Occipital lobe (tissue), 2 donors: ENCODE results near the gene CDH2. TPM values are rescaled to one million over a fixed set of nuclear protein-coding genes. Genes with fewer than 3 reads are reported as not detected.
A peak's percentile ranks its signal among the peaks of the same experiment; 100 is the strongest.

Experiments
- DNase-seq: peaks from one replicate; lab custom pipeline; 2025; lab: John Stamatoyannopoulos, UW
- total RNA-seq: library from RNA; depleted of rRNA; stranded (reverse); fragments of >200 nt; gene quantifications from one replicate; pipeline ENCODE4 v1.2.3, GENCODE V29; 2014

CDH2 gene
- total RNA-seq = 200 TPM

DNA sequence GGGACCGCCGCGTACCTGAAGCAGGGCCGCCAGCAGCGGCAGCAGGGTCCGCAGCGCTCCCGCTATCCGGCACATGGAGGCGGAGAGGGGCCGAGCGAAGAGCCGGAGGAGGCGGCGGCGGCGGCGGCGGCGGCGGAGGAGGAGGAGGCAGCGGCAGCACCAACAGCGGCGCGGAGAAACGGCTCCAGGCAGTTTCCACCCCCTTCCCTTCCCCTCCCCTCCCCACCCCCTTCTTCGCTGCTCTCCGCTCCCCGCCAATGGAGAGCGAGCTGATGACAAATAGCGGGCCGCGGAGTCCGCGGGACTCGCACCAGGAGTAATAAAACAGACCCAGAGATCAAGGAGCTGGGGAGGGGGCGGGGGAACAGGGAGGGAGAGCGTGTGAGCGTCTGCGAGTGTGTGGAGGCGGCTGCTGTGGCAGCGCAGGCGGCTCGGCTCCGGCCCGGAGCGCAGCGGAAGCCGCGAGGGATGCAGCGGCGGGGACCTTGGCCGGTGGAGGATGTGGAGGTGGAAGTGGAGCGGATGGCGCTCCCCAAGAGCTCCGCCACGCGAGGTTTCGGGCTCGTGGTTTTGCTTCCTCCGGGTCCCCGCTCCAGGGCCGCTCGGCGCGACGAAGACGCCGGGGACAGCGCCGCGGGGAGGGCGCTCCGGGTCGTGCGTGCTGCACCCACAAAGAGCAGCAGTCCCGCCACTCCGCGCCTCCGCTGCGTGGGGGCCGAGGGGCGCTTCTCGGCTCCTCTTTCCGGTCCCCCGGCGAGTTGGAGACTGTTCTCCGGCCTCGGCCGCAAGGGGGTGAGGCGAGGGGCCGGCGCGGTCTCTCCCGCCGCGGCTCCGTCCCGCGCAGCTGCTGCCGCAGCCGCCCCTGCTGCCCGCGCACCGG lies at the start of gene CDH2:
Gene CDH2 (minus strand): TSS at position 183 of the 880 bp plus-strand sequence. CDS start 108 bp downstream, at position 75.
- peak; percentile 81 for DNase-seq

DNA sequence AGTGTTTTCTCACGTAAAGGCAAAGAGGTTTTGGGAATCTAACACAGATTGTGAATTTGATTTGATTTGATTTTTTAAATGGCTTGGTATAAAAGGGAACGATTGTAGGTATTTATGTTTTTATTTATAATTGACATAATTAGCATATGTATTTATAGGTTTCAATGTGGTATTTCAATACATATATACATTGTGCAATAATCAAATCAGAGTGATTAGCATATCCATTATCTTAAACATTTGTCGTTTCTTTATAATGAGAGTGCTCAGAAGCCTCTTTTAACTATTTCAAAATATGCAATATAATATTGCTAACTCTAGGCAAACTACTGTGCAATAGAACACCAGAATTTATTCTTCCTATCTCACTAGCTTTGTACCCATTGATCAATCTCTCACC lies 35.1 kb upstream of the CDH2 start:
- DNase-seq = no peak

DNA sequence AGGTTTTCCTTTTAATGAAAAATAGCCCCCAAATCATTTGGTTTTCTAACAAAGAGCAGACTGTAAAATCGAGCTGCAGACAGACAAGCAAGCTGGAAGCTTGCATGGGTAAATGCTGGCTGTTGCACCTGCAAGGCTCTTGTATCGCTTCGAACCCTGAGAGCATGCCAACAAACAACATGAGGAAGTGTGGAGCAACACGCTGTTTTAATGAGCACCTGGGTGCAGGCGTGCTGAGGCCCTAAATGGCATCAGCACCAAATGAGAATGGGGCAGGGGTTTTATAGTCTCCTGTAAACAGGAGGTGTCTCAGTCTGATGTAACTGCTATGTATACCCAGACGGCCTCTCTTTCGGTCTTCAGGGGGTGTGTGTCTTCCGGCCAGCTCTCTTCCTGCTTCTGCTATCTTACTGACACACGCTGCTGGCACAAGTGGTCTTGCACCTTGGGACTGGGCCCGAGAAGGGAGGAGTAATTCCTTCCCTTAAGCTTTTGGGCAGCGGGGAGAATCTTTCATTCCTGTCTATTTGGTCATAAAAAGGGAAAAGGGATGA lies 31.9 kb upstream of the CDH2 start:
- DNase-seq = no peak

DNA sequence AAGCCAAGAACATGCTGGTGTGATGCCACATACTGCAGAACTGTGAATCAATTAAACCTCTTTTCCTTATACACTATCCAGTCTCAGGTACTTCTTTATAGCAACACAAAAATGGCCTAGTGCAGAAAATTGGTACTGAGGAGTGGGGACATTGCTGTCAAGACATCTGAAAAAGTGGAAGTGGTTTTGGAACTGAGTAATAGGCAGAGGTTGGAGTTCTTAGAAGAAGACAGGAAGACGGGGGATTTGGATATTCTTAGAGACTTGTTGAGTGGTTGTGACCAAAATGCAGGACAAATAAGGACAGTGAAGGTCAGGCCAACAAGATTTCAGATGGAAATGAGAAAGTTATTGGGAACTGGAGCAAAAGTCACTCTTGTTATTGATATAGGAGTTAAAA lies 31.3 kb upstream of the CDH2 start:
- no peak for DNase-seq

DNA sequence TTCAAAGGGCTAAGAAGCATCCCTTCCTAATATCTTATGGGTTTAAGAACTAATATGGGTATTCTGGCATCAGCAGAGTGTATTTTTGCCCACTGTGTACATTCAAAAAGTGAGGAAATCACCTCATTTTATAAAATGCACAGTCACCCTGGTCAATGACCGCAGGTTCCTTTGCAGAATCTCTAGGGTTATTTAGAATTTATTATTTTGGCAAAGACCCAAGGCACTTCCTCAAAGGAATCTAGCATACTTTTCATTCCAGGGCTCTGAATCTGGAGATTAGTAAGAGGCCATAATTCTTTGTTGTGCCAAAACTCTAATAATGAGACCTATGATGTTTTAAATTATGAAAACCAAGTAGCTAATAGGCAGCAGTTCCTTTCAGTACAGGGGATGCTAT lies 27.2 kb upstream of the CDH2 start:
- DNase-seq = no peak

DNA sequence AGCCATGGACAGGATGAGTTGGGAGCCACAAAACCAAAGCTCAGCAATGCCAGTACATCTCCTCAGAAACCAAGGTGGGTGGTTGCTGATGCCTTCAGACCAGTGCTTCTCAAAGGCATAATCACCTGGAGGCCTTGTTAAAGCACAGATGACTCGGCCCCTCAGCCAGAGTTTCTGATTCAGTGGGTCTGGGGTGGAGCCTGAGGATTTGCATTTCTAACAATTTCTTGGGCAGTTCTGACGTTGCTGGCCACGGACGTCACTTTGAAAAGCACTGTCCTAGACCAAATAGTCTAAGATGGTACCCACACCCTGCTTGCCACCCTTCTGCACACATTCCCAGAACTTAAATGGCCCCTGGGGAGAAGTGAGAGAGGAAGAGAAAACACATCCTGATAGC lies 24.1 kb upstream of the CDH2 start:
- DNase-seq = no peak

DNA sequence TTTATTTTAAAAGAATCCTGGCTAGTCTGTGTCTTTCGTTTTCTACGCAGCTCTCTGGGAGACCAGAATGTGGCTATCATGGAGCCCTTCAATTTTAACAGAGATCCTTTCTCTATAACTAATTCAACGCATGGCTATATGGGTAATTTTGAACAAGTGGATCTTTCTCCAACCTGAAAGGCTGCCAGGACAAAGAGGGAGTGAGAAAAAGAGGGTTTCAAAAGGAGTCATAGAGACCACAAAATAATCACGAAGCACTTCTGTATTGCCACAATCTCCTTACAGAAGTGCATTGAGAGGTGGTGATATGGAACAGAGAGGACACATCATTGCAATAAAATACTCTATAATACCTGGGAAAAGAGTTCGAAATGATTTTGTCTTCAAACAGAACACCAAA lies 21.7 kb upstream of the CDH2 start:
- DNase-seq = no peak

DNA sequence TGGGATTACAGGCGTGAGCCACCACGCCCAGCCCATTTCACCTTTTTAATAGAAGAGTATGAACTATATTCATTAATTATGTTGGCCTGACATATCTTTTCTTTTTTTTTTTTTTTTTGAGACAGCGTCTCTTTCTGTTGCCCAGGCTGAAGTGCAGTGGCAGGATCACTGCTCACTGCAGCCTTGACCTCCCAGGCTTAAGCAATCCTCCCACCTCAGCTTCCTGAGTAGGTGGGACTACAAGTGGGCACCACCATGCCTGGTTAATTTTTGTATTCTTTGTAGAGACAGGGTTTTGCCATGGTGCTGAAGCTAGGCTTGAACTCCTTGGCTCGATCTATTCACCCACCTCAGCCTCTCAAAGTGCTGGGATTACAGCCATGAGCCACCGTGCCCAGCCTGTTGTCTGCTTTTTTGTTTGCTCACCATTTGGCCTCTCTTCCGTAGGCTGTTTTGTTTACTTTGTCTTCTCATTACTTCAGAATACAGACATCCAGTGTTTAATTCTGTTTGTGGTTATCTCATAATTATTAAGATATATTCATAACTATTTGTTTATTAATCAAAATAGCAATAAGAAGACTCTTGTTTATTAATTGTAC lies 16.3 kb upstream of the CDH2 start:
- no peak for DNase-seq

DNA sequence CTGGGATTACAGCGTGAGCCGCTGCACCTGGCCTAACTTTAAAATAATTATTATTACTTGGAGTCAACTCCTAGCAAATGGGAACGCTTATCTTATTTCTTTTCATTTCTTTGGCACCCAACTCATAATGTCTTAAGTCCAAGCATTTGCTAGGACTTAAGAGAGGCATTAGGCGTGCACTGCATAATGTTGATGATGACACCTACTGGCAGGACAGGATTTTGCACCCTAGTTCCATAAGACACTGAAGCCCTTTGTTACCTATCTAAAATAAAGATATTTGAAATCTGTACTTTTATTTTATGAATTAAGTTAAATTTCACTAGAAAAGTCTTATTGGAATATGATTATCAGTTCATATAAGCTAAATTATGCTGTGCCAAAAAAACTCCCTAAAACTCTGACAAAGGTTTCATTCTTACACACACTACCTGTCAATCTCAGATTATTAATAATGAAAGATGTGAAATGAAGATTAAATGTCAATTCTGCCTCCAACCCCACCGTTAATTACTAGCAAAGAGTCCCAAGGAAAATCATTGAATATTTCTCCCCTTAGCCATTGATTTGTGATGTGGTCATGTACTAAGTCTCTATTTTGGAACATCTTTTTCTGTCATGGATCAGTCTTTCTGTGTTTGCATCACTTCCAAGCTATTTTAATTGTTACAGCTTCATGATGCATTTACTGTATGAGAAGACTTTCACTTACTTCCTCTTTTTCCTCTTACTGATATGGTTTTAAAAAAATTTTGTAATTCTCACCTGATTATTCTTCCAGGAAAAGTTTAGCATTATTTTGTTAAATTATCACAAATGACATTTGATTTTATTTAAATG lies 12.7 kb upstream of the CDH2 start:
- DNase-seq = no peak

DNA sequence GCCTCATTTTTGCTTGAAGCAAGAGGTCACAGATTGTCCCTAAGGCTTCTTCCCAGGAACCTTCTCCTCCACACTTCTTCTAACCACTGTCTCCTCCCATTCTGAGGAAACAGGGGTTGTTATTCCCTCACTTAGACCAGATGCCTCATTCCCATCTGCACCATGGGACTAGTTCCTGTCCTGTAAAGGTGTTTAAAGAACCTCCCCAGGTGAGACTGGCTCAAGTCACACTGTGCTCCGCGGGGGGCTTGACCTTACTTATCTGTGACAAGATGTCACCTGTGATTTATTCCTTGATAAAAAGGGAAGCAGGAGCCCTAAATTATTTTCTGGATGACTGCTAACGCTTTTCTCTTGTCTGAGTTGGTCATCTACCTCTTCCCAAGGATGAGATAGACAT lies 8.2 kb upstream of the CDH2 start:
- DNase-seq = no peak

DNA sequence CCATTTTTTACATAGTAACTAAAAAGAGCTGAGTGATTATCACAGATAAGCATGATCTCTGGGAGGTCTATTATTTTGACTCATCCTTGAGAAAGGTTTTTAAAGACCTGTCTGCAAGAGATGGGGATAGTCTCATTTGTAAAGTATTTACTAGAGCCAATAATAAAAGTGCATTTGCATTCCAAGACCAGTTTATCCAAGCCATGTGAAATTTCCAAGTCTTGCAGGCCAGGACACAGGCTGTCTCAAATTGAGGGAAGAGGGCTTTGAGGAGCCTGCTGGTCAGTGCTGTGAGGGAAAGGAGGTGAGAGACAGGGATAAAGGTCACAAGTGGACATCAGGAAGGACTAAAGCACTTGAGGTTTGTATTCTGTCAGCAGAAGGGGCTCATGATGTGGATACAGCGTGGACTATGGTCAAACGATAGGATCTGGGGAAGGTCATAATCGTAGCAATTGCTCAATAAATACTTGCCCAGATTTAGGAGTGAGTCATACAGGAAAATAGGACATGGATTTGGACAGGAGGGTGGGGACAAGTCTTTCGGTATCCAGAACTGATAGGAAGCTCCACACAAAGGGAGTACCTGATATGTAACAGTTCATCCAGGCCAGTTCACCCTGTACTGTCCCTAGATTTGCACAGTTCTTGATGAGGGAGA lies 6.6 kb upstream of the CDH2 start:
- no peak for DNase-seq

DNA sequence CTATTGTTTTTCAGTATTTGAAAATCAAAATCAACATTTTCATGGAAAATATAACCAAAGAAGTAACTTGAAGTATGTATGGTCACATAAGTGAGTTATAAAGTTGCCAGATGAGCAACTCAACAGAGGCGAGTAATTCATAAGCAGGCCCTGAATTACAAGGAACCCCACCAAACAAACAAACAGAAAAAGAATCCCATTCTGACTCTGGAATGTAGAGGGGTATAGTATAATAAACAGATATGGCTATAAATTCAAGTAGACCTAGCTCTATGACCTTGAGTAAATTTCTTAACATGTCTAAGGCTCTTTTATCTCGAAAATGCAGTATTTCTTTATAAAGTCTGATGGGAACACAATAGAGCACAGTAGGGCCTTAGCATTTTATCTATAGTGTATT lies 4.7 kb upstream of the CDH2 start:
- DNase-seq = no peak

DNA sequence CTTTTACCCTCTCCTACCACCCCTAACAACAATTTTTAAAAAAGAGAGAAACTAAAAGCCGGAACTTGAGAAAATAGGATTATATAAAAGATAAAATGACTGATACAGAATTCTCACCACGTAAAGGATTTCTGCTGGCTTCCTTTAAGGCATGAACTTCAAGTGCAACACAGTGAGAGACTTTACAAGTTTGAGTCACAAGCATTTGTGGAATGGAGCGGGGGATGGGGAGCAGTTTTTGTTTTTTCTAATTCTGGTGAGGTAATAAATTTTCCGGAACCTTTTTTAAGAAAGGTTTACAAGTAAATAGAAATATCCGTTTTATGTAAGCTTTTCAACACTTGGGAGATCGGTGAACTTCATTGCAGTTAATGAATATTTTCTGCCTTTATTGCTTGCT lies 1.8 kb upstream of the CDH2 start:
- DNase-seq = no peak

DNA sequence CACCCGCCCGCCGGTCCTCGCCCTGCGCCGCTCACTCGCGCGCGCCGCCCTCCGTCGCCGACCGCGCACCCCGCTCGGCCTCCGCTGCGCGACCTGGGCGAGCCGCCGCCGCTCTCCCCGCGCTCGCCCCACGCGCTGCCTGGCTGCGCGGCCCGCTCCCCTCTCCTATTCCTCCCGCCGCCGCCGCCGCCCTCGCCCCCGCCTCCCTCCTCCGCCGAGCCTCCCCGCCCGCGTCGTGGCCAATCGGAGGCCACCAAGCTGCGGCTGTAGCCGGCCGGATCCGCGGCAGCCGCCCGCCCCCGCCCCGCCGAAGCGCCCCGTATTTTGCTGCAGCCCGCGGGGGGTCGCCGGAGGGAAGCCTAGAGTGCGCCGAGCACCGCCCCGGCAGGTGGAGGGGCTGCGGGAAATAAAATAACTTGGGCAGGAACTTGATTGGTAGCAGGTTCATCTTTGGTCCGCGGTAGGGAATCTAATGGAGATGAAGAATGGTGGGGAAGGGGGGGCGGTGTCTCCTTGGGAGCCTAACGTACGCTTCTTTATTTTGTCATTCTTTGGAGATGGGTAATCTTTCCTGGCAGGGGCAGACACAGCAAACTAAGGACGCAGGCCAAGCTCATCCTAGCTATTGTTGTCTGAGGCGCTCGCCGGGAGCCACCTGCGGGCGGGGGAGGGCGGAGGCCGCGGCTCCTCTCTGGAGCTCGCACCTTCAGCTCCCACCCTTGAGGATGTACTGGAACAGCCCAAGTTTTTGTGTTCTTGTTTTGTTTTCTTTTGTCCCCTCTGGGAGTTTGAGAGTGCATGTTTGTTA lies 1.1 kb upstream of the CDH2 start:
- peak; percentile 76 for DNase-seq

DNA sequence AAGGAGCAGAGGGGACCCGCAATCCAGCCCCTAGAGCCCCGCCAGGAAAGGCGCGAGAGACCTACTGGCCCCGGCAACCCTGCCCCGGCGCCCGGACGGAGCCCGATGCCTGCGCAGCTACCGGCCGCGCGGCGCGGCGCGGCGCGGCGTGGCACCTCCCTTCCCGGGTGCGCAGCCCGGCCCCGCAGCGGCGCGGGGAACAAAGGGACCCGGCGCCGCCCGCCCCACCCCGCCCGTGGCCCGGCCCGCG lies 307 bp downstream of the CDH2 start:
- DNase-seq = no peak

DNA sequence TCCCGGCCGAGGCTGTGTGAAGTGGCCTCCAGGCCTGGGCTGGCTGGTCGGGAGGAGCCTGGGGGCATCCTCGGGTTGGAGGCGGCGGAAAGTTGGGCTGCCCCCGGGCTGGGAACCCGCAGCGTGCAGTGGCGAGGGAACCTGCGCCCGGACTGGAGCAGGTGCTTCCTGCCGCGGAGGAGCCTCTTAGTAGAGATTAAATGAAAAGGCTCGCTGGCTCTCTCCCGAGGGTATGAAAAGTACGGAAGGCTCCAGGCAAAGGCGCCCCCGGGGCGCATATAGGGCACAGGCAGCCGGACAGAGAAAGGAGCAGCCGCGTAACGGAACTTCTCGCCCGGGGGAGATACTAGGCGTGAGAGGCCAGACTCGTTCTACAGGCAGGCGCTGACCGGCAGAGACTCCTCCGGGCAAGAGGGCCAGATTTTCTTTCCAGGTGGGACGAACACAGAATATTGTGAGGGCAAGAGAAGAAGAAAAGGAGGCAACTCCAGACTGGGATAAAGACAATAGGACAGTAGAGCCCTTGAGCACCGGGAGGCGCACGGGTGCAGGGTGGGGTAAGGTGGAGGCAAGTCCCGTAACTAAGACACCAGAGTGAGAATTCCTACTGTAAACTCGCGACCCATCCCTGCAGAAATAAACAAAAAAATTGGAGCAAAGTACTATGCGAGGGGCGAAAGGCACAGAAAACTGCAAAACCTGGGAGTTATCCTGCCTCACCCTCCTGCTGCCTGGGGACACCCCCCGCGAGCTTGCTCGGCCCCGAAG lies 816 bp downstream of the CDH2 start:
- DNase-seq = peak; percentile 31

DNA sequence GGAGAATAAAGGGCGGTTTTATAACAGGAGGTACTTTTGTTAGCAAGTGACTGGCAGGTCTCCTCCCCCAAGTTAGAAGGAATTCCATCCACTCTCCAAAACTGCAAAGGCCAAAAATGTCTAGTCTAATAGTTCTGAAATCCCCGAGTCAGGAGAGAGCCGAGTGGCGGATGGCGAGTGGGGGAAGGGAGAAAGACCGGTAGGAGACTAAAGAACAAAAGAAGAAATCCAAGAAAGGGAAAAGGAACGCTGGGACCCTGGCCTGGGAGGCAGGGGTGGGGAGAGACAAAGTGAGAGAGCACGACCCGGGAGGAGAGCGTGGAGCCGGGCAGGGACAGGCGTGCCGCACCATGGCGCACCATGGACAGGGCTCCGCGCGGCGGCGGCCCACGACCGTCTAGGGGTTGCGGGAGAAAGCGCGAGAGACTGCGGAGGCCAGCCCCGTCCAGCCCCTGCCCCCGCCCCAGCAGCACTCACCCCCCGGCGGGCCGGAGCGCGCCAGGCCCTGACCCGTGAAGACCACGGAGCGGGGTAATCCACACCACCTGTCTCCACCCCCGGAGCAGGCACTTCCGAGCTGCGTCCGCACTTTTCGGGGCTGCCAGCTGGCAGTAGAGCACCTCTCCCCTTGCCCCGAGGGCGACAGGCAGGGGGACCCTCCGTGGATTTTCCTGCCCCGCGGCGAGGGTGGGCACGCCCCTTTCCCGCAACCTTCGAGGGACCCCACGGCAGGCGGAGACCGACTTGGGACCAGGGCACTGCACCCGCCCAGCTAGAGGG lies 1.6 kb downstream of the CDH2 start:
- DNase-seq = no peak

DNA sequence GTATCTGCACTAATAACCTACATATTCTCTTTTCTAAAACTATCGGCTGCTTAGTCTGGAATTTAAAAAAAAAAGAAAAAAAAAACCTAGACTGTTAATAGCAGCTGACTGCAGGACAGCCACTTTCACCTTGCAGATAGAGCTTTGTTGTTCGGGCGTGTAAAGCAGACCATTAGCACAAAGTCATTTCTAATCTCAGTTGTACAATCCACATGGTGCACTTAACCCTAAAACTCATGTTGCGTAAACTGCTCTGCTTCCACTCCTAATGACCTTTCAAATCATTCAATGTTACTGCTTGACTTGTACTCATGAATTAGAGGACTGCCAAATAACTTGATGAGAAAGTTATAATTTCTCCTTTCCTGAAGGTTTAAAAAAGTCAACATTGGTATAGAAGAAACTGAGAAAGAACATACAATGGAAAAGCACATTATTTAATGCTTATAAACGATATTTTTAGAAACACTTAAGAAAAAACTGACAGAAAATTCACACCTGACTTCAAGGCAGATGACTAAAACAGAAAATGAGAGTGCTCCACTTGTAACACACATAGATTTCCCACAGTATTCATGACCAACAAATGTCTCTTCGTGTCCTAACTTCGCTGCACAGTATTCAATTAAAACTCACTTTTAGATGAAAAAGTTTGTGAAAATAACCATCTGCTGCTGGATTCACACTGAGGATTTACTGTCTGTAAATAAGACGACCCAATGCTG lies 2.6 kb downstream of the CDH2 start:
- DNase-seq = no peak

DNA sequence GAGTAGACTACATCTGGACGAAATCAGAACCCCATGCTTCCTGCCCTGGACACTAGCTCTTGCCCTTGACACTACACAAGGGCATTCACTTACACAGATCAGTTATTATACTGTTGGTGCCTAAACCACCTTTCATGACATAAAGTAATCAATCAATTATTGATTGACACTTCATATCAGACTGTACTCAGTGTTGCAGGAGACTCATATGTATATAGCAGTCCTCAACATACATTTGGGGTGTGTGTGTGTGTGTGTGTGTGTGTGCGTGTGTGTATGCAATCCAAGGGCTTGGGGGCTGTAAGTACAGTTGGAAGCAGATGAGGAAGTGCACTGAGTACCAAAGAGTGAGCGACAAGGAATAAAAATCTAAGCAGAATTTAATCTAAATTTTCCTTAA lies 5.1 kb downstream of the CDH2 start:
- no peak for DNase-seq
